HCT116 (cell line): ENCODE data around the gene QRICH1.
A peak's percentile ranks its signal among the peaks of the same experiment; 100 is the strongest.

Source experiments
- CEBPB ChIP-seq: IDR thresholded peaks from 2 replicates; pipeline ENCODE4 v1.6.1; 2012; ENCODE audit warnings: low read depth
- EZH2phosphoT487 ChIP-seq: fragments of 200-600 bp; IDR thresholded peaks from 2 replicates; pipeline ENCODE4 v1.6.1; 2018; ENCODE audit warnings: antibody characterized with exemption, borderline replicate concordance
- POLR2A ChIP-seq: IDR thresholded peaks from 2 replicates; pipeline ENCODE4 v1.7.0; 2011; ENCODE audit warnings: borderline replicate concordance; ENCODE audit not compliant: insufficient read depth, insufficient read length; ENCODE audit errors: extremely low read depth
- RAD21 ChIP-seq: IDR thresholded peaks from 2 replicates; pipeline ENCODE4 v1.6.1; 2012; ENCODE audit warnings: low read depth, mild to moderate bottlenecking
- REST ChIP-seq: IDR thresholded peaks from 2 replicates; pipeline ENCODE4 v1.6.1; 2012; ENCODE audit warnings: low read depth
- ZNF274 ChIP-seq: fragments of 200-500 bp; sonication (Bioruptor generic); IDR thresholded peaks from 2 replicates; pipeline ENCODE4 v1.6.1; 2014; ENCODE audit warnings: mild to moderate bottlenecking, low read depth, low read length, inconsistent platforms
- TF ChIP-seq, protein P1 (sequence below), 3 experiments: fragments of 200-600 bp in 1 of 3; sonication (generic) in 1 of 3; IDR thresholded peaks in 2 of 3; conservative IDR thresholded peaks in 1 of 3; 2 replicates each; pipeline ENCODE4 v1.5.1; 2012 to 2017; ENCODE audit warnings: low read depth in 2 of 3, low read length in 2 of 3, antibody characterized with exemption in 1 of 3, borderline replicate concordance in 1 of 3, control low read depth in 1 of 3, mild to moderate bottlenecking in 1 of 3, mixed read lengths in 1 of 3, mixed run types in 1 of 3, moderate library complexity in 1 of 3; ENCODE audit not compliant: insufficient read depth in 1 of 3

DNA sequence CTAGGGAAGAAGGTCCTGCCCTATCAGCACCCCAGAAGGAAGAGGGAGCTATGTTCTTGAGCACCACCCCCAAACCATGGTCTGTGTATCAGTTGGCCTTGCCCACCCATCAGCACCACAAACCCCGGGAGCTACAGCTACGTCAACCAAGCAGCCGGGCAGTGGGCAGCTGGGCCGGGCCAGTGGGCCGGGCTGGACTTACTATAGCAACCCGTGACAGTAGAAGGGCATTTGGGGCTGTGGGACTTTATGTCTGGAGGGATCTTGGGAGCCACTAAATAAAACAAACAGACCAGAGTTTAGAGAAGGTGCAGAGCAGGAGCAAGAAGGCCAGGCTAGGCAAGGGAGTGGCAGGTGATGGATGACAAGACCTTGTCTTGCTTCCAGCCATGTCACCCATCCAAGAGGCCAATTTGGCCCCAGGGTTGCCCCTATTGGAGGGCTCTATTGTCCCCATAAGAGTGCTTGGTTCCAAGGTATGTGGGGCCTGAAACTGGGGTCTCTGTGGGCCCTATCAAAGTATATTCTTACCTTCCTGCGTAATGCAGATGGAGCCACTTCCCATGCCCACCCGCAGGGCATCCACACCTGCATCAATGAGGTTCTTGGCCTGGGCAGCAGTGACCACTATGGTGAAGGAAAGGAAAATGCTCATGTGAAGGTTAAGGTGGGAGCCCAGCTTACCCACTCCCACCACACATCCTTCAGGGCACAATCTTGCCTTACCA, 67.9 kb downstream of the QRICH1 start:
- TF ChIP-seq, protein P1, sequence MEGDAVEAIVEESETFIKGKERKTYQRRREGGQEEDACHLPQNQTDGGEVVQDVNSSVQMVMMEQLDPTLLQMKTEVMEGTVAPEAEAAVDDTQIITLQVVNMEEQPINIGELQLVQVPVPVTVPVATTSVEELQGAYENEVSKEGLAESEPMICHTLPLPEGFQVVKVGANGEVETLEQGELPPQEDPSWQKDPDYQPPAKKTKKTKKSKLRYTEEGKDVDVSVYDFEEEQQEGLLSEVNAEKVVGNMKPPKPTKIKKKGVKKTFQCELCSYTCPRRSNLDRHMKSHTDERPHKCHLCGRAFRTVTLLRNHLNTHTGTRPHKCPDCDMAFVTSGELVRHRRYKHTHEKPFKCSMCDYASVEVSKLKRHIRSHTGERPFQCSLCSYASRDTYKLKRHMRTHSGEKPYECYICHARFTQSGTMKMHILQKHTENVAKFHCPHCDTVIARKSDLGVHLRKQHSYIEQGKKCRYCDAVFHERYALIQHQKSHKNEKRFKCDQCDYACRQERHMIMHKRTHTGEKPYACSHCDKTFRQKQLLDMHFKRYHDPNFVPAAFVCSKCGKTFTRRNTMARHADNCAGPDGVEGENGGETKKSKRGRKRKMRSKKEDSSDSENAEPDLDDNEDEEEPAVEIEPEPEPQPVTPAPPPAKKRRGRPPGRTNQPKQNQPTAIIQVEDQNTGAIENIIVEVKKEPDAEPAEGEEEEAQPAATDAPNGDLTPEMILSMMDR (IDR thresholded peaks at IDR 0.05 in 2 of 3, conservative IDR thresholded peaks at IDR 0.05 in 1 of 3; ENCODE audit: borderline replicate concordance in 1 of 3, insufficient read depth in 1 of 3, low read depth in 2 of 3, low read length in 2 of 3): no peak
- TF ChIP-seq RAD21: no peak
- peak; percentile 22 for TF ChIP-seq POLR2A
- TF ChIP-seq CEBPB: no peak
- TF ChIP-seq REST: no peak
- no peak for TF ChIP-seq ZNF274
- no peak for TF ChIP-seq EZH2phosphoT487
